ENCODE results near the gene AREL1.

The AREL1 gene

DNA sequence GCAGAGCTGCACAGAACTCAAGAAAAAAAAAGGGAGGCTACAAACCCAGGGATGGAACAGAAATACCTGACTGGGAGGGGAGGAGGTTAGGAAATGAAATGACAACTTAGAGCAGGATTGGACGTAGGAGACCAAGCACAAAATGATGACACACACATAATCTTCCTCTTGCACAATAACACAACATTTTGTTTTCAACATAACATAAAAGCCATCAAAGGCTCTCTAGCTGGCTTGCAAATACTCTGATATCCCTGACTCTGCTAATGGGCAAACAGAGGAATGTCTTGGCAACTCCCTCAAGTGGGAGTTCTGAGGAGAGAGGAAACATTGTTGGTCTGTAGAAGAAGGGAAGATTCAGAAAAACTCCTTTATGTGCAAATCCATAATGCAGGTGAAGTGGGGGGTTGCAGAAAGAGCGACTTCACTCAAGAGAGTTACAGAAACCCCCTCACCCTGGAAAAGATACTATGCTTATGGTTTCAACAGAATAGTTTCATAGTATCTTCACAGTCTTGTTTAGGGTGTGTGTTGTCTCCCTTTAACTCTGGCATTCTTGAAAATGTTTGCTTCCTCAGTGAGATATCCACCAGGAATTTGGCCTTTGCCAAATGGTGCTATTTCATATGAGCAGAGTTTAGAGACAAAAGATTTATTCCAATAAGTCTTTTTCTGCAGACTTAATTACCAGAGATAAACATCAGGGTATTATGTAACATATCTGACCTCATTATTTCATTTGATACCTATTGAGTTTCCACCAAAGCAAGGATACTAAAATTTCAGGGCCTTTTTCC lies 57.1 kb downstream of the AREL1 start:
- DNase-seq = no peak

DNA sequence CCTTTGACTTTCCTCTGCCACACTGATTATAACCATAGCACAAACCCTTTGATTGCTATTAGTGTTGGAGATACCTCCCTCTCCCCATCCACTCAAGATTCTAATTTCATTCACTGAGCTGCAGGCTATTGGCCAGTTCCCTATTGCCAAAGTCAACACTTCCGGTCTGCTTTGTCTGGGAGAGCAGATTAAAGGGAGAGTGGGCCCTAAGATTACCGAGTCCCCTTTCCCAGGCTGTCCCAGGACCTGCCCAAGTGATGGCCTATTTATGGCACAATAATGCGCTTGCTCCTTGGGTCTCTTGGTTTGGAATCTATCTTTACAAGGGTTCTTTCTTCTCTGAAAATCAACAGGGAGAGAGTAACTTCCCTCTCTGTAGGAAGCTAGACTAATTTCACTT lies 57.9 kb downstream of the AREL1 start:
- no peak for DNase-seq

DNA sequence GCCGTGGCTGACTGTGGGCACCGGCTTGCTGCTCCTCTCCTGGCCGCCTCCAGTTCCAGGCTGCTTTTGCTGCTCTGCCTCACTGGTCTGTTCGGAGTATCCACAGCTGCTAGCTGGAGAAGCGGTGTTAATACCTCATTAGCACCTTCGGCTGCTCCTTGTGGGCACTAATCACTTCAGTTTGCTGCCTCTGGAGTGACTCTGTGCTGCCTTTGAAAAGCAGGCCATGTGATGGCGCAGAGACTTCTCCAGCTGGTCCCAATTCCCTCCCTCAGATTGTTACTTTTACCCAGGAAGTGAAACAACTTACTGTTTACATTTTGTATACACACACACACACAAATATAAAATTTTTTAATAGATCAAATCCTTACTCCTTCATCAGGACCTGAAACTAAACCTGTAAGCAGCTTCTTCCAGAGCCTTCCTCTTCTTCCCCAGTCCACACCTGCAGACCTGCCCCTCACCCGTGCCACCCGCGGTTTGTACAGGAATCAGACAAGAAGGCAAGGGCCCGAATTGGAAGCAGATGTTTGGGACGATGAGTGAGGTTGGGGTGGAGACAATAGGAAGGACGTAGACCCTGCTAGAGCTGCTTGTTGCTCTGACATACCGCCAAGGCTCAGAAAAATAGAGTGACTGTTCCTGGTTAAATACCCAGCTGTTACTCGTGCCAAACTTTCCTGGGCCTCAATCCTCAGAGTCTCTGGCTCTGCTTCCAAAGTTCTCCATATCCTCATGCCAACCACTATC lies 59.3 kb downstream of the AREL1 start:
- DNase-seq = no peak

DNA sequence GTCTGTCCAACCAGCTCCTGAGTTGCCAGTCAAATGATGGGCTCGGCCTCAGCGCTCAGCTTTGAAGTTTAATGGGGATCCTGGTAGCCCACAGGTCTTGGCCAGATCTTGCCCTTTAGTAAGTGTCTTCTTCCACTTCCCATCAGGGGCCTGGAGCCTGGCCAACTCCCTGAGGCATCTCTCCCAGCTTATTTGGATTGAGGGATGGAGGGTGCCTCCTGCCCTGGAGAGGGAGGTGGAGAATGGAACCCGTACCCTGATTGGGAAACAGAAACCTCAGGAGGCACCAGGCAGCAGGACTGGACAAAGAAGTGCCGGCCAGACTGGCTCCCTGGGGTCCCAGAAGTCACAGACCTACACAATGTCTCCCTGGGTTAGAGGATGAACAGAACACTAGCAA lies 60.3 kb downstream of the AREL1 start:
- DNase-seq = no peak

DNA sequence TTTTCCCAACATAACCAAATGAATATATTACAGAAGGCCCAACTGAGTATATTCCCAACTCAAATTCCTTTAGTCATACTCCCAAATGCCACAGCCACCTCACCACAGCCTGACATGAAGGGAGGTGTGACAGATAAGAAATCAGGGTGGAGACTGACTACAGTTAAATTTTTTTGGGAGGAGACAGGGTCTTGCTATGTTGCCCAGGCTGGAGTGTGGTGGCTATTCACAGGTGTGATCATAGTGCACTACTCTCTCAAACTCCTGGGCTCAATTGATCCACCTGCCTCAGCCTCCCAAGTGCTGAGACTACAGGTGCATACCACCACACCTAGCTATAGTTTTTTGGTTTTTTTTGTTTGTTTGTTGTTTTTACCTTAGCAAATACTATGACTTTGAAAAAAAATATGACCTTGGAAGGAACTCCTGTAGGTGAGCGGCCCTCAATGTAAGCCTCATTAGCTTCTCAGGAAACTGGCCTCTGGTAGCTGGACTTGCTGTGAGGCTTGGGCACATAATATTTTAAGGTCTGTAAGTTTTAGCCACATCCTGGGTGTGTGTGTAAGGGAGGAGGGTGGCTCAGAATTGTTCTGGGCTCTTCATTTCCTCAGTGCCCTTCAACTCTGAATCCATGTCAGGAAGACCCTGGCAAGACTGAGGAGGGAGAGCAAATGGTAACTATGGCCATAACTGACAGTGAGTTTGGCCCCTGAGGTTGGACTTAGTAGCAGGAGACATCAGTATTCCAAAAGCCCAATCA lies 61.8 kb downstream of the AREL1 start:
- DNase-seq = no peak

DNA sequence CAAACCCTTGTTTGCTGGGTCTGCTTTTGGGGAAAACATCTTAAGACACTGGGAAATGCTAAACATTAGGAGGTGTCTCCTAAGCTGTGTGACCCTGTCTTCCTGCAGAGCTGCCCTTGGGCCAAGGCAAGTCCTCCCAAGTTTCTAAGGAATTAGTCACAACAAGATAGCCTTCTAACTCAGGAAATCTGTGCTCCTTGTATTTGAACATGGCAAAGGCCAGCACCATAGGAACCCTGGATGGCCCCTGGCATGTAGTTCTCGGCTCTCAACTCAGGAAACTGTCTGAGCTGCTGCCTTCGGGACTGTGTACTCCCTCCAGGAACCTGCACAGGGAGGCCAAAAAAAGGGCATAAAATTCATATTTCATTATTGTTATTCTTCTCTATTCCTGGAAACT lies 63.2 kb downstream of the AREL1 start:
- DNase-seq = no peak

DNA sequence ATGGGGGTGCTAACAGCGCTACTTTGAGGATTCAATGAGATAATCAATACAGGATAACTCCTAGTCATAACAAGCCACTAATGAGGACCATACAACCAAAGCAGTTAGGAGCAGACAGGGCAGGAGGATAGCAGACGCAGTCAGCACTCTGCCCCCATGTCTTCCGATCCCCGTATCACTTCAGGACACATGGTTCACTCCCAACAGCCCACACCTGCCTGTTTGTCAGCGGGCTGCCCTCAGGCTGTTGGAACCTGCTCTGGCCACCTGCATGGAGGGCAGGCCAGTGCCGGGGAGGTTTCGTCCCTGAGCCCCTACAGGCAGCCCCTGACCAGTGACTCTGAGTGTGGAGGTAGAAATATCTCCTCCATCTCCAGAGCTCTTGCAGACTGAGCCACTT lies 63.7 kb downstream of the AREL1 start:
- no peak for DNase-seq

DNA sequence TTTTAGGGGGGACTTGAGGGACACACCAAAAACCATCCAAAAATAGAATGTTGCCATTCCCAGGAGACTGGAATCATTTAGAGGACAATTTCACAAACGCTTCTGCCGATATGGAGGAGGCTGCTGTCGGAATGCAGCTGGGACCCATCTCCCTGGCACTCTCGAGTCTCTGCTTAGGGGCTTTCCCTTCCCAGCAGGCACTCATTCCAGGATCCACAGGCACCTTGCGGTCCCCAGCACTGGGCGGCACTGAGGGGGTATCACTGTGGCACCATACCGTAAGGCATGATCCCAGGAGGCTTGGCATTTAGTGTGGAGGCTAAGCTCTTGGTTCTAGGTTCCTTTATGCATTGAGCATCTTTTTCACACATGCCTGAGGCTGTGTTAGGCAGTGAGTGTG lies 64.3 kb downstream of the AREL1 start:
- DNase-seq = peak; percentile 30

DNA sequence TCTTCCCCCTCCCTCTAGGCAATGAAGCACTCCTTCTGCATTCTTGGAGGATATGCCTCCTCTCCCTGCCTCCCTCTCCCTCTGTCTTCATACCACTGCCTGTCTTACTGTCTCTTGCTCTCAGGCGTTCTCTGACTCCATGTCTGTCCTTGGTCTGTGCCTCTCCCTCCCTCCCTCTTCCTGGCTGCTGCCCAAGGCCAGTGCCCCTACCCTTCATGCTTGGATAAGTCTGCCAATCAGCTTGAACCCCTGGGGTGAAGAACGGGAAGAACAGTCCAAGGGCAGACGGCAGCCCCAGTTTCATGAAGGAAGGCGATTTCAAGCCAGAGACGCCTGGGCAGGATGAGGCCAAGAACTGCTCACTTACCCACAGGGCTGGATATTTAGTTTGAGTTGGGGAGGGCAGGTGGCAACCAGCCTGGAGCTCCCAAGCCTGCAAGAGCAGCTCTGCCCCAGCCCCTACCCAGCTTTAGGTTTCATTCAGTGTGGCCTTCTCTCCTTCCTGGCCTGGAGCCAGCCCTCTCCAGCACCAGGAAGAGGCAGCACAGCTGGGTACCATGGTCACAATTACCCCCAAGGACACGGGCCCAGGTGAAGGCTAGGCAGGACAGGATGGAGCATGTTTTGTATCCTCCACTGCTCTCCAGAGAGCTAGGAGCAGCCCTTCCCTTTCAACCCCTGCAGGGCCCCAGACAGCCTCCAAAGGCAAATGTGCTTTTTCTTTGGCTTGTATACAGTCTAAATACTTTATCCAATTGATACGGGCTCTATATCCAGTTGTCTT lies 65.0 kb downstream of the AREL1 start:
- DNase-seq = peak; percentile 87

DNA sequence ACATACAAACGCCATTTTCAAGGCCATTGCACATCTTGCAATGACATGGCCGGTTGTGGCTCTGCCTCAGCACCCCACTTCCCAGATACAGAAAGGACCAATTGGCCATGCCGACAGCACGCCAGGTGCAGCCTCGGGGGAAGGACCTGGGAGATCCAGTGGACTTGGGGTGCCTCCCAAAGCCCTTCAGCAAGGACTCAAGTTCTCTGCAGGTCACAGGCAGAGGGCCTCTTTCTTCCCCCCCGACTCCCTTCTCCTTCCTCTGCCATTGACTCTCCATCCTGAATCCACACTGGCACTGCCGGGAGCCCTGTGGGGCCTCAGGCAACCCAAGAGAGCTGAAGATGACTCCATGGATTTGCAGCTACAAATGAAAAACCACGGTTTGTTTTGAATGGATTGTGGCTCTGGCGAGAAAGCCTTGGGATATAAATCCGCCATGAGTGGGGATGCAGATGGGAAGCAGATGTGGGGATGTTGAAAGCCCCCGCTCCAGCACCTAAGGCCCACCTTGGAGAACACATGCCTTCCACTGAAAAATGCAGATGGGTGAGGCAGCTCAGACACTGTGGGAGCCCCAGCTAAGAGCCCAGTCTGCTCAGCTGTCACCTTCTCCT lies 65.7 kb downstream of the AREL1 start:
- DNase-seq = peak; percentile 57

DNA sequence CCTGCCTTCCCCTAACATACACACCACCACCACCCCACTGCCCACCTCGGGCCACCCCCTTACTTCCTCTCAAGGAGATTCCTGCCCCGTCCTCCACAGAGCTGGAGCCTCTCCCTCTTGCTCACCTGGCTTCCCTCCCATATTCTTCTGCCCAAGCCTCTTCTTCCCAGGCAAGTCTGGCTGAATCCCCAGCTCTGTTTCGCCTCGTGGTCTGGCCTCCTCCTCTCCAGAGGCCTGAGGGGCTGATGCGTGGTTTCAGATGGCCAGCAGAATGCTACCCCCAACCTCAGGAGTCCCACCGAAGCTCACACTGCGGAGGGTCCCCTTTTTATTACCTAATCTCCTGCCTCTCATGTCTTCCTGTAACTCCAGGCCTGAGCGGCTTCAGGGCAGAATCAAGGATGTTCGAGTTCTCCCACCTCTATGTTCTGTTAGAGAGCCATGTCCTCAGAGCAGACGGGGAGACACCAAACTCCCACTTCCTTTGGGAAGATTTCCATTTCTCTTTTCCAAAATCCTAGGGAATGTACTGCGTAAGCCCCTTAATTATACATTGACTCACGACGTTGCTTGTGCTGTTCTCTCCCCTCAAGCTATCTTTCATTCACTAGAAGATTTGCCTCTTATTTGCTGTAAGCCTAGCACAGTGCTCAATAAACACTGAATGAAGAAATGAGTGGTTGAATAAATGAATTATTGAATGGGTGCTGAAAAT lies 67.0 kb downstream of the AREL1 start:
- DNase-seq = no peak

DNA sequence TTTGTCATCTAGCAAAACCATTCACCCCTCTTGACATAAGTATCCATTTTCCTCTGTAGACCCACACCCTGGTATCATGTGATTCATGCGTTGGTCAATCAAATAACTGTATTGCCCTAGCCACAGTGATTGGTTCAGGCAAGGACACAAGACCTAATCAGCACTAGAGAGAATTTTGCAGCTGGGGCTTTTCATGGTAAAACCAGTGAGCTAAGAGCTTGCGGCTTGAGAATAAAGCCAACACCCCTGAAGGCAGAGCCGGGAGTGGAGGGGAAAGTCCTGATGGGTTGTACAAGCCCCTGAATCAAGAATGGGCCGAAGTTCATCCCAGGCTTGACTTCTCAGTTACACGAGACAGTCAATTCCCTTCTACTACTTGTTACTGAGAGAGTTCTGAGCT lies 67.6 kb downstream of the AREL1 start:
- no peak for DNase-seq

DNA sequence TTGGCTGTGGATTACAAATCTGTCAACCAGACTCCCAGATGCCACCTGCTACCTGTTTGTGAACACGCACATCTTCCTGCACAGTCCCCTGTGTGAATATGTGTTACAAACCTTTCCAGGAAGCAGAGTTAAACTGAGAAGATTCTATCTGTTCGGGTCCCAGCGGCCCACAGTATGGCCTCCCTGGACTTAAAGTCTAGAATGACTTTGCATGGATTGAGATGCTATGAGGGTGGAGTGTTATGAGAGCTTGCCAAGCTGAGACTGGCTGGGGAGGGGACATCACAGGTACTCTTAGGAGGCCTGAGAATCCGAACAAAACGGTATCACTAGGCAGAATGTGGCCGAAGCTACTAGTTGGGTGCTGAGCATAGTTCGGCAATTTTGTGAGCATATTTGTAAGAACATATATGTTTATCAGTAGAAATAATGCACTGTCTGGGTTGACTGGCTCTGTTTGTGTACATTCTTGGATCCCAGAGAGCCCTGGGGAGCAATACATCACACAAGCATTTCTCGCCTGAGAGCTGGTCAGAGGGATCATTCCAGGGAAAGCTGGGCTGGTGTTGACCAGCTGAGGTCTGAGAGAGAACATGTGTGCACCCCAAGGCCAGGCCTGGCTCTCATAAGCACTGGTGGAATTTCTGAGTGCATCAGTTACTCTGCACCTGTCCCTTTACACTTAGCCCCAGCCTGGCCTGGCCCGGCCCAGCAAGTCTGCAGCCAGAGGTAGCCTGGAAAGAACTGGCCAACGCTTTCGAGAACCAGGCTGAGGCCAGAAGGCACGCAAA lies 71.1 kb downstream of the AREL1 start:
- DNase-seq = peak; percentile 79

DNA sequence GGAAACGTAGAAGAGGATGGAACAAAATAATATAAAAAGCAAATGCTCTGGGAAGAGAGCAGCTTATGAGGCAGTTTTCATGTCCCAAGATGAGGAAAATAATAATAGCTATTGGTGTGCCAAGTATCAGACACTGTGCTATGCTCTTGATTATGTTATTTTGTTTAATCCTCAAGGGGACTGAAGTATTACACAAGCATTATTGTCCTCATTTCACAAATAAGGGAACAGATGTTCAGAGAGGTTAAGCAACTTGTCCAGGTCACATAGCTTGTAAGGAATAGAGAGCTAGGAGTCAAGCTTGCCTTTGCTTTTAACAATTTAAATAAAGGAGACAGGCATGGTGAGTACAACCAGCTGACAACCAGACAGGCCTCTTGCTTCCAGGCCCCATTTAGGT lies 73.9 kb downstream of the AREL1 start:
- DNase-seq = no peak

DNA sequence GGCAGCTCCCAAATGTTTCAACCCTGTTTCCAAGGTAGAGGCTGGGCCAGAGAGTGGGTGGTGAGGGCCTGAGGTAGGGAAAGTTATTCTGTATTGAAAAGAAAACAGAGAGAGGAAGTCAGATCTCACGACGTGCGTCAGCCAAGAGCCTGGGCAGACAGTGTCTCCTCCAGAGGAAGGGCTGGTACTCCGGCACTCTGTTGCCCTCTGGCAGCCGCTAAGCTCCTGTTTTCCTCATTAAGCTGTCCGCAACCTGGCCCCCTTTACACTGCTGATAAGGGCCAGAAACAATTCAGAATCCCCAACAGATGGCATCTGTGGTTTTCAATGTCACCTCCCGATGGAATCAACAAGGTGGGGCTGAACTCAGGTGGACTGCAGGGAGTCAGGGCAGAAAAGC lies 74.8 kb downstream of the AREL1 start:
- DNase-seq = peak; percentile 83

DNA sequence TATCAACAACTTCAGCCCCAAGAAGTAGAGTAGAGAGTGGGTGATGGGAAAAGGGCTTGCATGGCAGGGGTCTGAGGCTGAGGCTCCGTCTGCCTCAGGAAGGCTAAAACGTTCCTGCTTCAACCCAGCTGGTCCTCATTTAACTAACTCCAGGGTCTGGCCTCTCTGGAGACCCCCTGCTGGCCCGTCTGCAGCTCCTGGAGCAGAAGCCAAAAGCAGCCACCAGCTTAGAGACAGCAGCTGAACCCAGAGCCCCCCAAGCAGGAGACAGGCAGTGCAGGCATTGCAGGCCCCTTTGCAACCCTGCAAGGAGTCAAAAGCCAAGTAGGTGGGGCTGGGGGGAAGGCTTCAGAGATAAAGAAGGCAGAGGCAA lies 75.7 kb downstream of the AREL1 start:
- DNase-seq = no peak

DNA sequence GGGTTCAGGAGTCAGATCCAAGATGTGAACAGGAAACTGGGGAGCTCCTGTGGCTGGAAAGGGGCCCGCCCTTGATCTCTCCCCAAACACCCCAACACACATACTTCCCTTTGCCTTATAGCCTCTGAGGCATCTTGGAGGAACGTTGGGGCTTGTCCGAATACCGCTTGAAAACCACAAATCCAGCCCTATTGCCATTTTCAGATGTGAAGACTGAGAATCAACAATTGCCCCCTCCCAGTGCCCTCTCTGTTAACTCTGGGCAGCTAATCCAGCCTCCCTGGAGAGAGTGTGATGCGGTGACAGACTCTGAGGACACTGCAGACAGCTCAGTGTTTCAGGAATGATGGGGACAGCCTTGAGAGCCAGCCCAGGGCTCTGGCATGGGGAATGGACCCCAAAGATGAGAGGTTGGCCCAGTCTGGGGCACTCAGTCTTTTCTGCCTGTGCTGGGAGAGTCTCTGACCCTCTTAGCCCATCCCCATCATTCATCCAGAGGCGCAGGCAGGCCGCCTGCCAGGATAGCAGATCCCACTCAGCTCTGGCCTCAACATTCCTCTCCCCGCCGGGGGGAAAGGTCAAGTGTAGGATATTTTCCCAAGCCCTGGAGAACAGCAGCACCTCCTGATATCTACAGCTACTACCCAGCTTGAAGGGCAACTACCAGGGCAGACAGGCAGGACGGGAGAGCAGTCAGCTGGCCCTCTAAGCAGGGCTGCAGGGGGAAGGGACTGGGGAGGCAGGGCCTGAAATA lies 76.3 kb downstream of the AREL1 start:
- DNase-seq = no peak

DNA sequence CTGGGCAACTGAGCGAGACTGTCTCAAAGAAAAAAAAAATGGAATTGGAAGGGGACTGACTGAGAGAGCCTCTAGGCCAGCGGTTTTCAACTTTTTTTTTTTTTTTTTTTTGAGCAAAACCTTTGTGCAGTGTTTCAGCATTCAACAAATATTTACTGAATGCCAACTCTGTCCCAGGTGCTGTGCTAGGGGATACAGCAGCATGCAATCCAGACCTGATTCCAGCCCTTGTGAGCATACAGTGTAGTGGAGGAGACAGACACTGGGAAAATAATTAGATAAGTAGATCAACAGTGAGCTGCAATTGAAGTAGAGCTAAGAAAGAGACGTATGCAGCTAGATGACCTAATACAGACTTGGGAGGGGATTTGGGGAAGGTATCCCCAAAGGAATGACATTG lies 77.0 kb downstream of the AREL1 start:
- DNase-seq = no peak

DNA sequence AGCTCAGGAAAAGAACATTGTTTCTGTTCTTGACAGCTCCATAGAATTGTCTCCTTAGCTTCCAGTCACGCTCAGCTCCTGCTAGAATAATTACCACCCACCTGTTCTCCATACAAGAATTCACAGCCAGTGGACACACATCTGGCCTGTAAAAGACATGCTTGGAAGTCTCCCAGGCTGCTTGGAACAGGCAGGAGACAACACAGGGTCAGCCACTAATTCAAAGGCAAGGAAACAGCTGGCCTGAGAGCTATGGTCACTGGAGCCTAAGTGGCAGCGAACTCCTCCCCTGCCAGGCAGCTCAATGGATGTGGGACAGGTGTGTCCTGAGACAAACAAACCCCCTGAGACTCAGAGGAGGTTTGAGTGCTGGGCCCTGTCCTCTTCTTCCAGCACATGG lies 77.9 kb downstream of the AREL1 start:
- peak; percentile 63 for DNase-seq

DNA sequence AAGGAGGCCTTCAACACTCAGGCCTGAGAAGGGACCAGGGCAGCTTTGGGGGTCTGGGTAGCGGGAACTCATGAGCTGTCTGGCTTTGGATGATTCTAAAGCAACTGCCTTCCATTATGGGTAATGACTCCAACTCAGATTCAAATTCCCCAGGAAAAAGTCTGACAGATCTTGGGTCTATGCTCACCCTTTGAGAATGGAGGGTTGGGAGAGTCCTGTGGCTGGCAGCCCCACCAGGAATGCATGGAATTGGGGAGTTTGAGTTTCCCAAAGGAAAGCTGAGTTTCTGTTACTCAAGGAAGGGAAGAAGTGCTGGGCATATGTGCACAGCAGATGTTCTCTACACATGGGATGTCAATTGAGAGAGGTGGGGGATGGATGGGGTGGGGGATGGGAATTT lies 78.4 kb downstream of the AREL1 start:
- no peak for DNase-seq

Data from NCI-H2171 (cell line).